ENCODE results near the gene RNASE7.
A peak's percentile ranks its signal among the peaks of the same experiment; 100 is the strongest.
"Not testable (repeated sequence)": the region's sequence is repeated elsewhere in the genome, so short reads cannot be mapped to it uniquely, and the experiment has no call there.

Gene RNASE7

GRCh38 chr14:20999591-20999990 is 42.6 kb upstream of the RNASE7 start:
- no peak for TF ChIP-seq CTCF (IDR thresholded peaks at IDR 0.05; ENCODE audit: low read depth, low read length)
- DNase-seq (ENCODE audit: low read depth in 2 of 2): no peak
- no peak overlapping the region for H3K4me3 ChIP-seq (replicated peaks in 1 of 2; ENCODE audit: low read depth in 2 of 2, low read length in 2 of 2)

GRCh38 chr14:21001218-21001617 is 40.9 kb upstream of the RNASE7 start:
- H3K4me3 ChIP-seq (replicated peaks in 1 of 2; ENCODE audit: low read depth in 2 of 2, low read length in 2 of 2): no peak overlapping the region
- no peak for TF ChIP-seq CTCF (IDR thresholded peaks at IDR 0.05; ENCODE audit: low read depth, low read length)
- no peak for DNase-seq (ENCODE audit: low read depth in 2 of 2)

GRCh38 chr14:21003788-21004346 is 38.3 kb upstream of the RNASE7 start:
- TF ChIP-seq CTCF (IDR thresholded peaks at IDR 0.05; ENCODE audit: low read depth, low read length): no peak
- H3K4me3 ChIP-seq (replicated peaks in 1 of 2; ENCODE audit: low read depth in 2 of 2, low read length in 2 of 2): no peak overlapping the region
- DNase-seq (ENCODE audit: low read depth in 2 of 2): no peak

GRCh38 chr14:21009721-21010120 is 32.4 kb upstream of the RNASE7 start:
- not testable (repeated sequence) for H3K4me3 ChIP-seq (replicated peaks in 1 of 2; ENCODE audit: low read depth in 2 of 2, low read length in 2 of 2); DNase-seq (ENCODE audit: low read depth in 2 of 2)

GRCh38 chr14:21011136-21011535 is 31.0 kb upstream of the RNASE7 start:
- no peak overlapping the region for H3K4me3 ChIP-seq (replicated peaks in 1 of 2; ENCODE audit: low read depth in 2 of 2, low read length in 2 of 2)
- no peak for TF ChIP-seq CTCF (IDR thresholded peaks at IDR 0.05; ENCODE audit: low read depth, low read length)
- DNase-seq (ENCODE audit: low read depth in 2 of 2): no peak

- H3K4me3 ChIP-seq (replicated peaks in 1 of 2; ENCODE audit: low read depth in 2 of 2, low read length in 2 of 2): no peak overlapping the region
- peak; percentile 90 to 91 for DNase-seq (ENCODE audit: low read depth in 2 of 2)
- peak; percentile 91 for TF ChIP-seq CTCF (IDR thresholded peaks at IDR 0.05; ENCODE audit: low read depth, low read length)
Measured at GRCh38 chr14:21014761-21015190, 27.4 kb upstream of the RNASE7 start.

GRCh38 chr14:21015312-21015711 is 26.9 kb upstream of the RNASE7 start:
- no peak for TF ChIP-seq CTCF (IDR thresholded peaks at IDR 0.05; ENCODE audit: low read depth, low read length)
- no peak for DNase-seq (ENCODE audit: low read depth in 2 of 2)
- no peak overlapping the region for H3K4me3 ChIP-seq (replicated peaks in 1 of 2; ENCODE audit: low read depth in 2 of 2, low read length in 2 of 2)
